TTC549 (cell line): ENCODE measurements around the gene CACNB1.

Experiments used
- FAIRE-seq: peaks from 2 replicates; lab custom pipeline; 2012; peaks lifted over from hg19 to GRCh38; lab: Jason Lieb, UNC

The CACNB1 gene

DNA sequence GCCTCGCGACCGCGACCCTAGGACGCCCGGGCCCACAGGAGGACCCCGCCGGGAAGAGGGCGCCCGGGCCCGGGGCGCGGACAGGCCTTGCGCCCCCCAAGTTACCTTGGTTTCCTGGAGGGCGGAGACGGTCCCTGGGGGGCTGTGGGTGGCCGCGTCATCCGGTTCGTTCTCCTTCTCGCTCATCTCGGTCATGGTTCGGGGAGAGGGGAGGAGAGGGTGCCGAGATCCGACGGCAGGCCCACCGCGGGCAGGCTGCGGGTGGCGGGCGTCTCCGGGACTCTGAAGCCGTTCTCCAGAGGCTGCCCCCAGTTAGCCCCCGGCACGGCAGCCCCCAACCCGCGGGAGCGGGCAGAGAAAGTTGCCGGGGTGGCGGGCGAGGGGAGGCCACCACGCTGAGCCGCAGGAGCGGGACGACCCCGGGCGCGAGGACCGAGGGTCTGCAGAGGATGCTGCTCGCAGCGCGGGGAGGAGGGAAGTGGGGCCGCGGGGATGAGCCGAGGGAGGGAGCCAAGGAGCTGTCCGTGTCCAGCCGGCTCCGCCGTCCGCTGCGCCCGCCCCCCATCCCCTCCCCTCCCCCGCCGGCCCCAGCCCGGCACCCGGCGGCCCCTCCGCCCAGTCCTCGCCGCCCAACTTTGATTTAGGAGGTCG lies 28.0 kb upstream of the CACNB1 start, which contains the start of gene STAC2:
STAC2 (minus strand) TSS at position 638 of the 651 bp plus-strand sequence; CDS start at position 195, 443 bp downstream.
- FAIRE-seq = no peak

DNA sequence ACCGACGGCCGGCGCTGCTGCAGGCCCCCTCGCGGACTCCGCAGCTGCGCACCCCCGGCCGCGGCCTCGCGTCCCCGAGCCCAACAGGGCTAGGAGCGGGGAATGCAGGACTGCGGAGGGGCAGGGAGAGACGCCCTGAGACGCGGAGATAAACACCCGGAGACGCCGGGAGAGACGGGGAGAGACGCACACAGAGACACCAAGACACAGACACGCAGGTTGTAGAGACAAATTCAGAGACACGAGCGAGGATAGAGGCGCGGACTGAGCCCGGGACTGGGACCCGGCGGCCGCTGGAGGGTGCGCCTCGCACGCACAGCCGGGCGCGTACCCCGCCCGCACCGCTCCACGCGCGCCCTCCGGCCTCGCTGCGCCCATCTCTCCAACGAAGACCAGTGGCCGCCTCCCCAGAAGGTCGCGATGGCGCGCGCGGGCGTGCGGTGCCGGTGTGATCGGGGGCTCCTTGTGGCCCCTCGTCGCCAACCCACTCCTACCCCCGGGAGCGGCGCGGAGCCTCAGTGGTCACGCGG lies 27.4 kb upstream of the CACNB1 start:
- FAIRE-seq = no peak

DNA sequence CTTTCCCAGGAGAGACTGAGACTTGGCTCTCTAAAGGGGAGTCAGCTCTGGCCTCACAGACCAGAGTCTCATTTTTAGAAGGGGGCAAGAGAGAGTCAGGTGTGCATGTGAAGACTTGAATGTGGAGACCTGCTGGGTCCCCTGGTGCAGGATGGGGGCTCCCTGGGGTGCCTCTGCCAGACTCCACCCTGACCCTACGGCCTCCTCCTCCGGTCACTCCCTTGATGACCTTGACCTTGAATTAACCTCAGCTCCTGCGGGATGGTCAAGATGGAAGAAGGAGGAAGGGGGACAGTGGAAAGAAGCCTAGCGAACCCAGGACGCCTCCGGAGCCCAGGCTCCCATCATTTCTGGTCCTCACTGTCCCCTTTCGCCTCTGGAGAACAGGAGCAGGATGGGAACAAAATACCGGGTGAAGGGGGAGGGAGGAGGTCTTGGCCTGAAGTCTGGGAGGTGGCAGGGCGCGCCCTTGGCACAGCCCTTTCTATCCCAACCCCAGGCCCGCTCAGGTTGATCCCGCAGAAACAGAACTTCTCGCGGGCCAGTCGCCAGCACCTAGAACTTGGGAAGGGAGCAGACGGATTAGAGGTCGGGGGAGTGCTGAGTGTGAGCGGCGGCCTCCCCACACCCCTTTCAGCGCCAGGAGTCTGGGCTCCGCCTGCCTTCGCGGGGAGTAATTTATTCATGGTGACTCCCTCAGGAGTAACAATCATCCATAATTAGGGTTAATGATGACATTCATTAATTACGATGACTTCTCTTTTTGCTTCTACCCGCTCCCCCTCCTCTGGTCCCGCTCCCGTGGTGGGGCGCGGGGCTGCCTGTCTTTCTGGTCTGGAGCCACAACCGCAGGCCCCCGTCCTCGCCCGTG lies 26.7 kb upstream of the CACNB1 start:
- no peak for FAIRE-seq

DNA sequence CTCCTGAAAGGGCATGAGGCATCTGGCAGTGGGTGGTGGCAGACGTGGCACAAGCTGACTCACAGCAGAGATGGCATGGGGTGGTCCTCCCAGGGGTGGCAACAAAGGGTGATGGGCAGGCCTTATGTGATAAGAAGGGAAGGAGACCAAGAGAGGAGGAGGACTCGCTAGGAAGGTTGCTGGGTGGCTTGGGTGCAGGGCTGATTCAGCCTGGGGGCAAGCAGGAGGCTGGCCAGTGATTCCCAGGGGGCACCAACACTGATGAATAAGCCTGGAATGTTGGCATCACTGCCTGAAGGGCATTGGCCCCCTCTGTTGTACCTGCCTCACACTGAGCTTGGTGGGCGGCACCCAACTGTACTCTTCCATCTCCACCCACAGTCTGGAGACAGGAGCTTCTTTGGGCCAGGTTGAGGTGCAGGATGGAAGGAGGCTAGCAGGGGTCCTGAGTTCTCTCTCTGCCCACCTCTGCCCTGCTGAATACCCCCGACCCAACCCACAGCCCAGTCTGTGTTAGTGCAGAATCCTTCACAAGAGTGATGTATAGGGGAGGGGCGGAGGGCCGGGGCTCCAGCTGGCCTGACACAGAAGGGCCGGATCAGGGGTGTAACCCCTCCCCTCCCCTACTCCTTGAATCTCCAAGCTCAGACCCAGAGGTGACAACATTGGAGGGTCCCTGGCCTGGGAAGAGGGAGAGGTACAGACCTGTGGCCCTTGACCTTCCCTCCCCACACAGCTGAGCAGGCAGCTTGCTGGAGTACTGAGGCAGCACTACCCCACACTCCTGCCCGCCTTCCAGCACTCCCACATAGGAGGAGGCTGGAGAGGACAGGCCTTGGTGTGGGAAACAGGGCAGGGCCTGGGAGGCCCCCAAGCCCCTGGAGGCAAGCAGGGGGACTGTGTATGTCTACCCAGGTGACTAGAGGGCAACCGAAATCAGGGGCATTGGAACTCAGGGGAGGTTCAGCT lies 25.7 kb upstream of the CACNB1 start:
- no peak for FAIRE-seq

DNA sequence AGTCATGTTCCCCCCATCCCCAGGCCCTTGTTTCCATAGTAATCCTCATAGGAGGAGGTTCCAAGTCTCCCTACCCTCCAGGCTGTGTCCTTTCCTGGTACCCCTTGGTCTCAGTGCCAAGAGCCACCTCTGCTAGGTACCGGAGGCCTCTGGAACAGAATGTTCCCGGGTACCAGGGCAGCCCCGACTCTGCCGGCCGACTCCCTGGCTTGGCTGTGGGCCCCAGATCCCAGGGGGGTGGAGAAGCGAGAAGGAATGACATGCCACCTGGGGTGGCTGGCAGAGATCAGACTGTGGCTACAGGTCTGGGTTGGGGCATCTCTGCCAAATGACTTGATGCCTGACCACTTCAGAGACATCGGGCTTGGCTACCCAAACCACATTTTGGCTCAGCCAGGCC lies 24.7 kb upstream of the CACNB1 start:
- no peak for FAIRE-seq

DNA sequence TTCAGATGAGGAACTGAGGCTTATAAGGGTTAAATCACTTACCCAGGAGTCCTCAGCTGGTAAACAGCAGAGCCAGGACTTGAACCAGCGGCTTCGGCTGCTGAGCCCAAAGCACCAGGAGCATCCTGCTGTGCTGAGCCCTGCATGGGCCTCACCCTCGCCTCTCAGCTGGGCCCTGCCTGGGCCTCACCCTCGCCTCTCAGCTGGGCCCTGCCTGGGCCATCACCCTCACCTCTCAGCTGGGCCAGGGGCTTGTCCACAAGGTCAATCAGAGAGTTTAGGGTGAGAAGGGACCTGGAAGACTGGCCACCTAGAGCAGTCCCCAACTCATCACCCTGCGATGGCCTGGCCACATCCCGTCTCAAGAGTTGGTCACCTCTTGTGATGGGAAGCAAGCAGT lies 24.1 kb upstream of the CACNB1 start:
- FAIRE-seq = no peak

DNA sequence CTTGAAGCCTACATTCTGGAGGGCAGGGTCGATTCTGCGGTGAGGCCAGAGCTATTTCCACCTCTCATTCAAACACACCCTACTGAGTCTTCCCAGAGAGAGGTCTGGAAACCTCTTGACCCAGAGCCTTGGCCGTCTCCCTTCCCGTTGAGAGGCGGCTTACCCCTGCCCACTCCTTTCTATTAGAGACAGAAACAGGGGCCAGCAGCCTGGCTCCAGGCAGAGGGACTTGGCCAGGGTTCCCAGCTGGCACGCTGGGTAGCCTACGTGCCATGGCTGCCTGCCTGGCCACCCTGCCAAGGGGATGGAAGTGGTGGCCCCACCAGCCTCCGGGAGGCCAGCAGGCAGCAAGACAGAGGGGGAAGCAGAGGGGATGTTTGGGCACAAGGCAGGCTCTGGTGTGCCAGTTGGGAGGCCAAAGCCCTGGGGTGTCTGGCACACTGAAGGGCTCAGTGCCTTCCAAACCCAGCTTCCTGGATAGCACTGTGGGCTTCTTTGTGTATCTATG lies 22.2 kb upstream of the CACNB1 start:
- FAIRE-seq = no peak

DNA sequence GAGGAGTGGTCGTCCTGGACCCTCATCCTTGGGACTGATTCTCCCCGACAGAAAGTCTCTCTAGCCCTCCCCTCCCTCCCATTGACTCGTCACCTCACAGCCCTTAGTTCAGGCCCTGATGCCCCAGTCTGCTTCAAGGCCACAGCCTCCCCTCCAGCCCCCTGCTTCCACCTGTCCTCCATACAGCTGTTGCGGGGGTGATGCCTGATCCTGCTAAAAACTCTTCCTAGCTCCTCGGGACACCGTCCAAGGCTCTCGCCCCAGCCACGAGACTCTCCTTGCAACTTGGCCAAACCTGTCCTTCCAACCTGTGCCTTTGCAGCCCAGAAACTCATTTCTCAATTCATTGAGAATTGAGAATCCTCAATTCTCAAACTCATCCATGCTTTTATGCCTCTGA lies 21.4 kb upstream of the CACNB1 start:
- no peak for FAIRE-seq

DNA sequence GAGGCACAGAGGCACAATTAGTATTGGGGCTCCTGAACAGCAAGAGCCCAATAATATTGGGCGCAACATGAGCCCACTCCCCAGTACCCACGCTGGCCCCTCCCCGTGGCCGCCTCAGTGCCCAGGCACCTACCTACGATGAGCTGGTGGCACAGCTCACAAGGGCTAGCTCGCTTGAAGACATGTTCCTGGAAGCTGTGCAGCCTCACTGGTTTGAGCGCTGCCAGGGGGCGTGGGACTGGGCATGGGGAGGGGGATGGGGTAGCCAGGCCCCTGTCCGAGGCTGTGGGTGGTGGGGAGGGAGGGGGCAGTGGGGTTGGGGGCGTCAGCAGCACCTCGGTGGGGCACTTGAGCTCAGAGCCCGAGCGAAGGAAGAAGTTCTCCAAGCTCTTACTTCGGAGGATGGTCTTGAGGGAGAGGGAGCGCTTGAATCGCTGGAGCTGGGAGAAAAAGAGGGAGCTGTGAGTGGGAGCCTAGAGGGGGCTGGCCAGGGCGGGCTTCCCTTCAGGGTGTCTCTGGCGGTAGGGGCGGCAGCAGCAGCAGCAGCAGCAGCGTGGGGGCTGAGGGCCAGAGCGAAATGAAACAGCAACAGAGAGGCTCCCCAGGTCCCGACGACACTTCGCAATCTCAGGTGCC lies 20.4 kb upstream of the CACNB1 start:
- FAIRE-seq = no peak

DNA sequence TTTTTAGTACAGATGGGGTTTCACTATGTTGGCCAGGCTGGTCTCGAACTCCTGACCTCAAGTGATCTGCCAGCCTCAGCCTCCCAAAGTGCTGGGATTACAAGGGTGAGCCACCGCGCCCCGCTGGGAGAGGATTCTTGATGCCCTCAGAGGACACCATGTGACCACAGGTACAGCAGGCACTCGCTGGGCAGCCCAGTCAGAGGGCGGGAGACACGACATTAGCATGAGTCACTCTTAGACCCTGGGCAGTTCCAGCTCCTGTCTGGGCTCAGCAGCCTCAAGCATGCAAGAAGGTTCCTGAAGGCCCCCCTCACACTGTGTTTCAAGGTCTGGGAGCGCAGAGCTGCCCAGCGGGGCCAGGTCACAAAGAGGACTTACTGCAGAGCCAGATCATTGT lies 16.4 kb upstream of the CACNB1 start:
- no peak for FAIRE-seq

DNA sequence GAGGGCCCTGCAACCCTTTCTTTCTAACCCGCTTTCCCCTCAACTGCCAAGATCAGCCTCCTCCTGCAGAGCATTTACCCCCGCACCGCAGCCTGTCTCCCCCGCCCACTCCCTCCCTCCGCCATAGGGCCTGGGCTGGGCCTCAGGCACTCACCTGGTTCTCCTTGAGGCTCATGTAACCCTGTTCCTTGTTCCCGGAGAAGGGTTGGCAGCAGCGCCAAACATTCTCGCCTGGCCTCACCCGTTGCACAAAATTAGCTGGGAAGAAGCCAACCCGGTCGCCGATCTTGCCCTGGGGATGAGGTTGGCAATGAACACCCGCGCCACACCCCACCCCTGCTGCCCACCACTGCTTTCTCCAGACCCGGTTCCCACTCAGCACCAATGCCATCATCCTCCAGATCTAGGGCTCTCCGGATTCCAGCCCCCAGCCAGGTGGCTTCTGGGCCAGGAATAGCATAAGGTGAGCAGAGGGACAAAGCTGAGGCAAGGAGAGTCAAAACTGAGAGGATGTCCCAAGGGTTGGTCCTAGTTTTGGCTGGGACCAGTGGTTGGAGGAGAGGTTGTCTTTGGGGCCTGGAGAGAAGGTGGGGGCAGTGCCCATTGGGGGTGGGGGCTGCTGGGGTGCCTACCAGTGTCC lies 15.5 kb upstream of the CACNB1 start:
- no peak for FAIRE-seq

DNA sequence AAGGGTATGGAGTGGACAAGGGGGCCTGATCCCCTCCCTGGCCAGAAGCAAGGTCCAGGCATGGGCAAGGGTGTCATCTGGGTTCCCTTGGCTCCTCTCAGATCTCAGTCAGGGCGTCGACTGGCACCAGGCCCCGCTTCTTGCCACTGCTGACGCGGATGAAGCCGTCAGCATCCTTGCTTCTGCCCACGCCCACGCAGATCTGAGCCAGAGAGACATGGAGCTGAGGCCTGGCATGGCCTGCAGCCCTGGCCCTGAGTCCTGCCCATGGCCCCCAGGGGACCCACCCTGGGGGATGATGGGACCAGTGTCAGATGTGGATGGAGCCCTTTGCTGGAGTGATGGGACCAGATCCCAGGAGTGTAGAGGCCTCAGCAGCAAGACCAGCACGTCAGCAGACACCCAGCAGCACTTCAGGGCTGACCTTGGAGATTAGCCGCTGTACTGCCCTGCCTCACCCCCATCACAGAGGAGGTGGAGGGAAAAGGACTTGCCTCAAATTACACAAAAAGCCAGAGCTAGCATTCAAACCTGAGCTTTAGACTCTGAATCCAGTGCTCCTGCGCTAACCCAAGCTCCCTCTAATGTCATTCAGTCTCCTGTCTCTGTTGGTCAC lies 14.8 kb upstream of the CACNB1 start:
- no peak for FAIRE-seq

DNA sequence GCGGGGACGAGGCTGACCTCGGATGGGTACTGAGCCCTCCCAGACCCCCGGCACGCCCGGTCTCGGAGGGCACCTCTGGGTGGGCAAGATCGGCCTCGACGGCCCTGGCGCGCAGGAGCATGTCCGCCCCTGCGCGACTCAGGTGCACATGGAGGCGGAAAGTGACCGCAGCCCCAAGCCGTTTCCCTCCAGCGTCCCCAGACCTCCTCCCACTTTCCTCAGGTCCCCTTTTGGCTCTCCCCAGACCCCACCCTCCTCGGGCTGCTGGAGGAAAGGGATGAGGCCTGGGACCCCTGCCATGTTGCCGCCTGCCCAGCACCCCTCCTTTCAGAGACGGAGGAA lies 12.6 kb upstream of the CACNB1 start:
- FAIRE-seq = no peak

DNA sequence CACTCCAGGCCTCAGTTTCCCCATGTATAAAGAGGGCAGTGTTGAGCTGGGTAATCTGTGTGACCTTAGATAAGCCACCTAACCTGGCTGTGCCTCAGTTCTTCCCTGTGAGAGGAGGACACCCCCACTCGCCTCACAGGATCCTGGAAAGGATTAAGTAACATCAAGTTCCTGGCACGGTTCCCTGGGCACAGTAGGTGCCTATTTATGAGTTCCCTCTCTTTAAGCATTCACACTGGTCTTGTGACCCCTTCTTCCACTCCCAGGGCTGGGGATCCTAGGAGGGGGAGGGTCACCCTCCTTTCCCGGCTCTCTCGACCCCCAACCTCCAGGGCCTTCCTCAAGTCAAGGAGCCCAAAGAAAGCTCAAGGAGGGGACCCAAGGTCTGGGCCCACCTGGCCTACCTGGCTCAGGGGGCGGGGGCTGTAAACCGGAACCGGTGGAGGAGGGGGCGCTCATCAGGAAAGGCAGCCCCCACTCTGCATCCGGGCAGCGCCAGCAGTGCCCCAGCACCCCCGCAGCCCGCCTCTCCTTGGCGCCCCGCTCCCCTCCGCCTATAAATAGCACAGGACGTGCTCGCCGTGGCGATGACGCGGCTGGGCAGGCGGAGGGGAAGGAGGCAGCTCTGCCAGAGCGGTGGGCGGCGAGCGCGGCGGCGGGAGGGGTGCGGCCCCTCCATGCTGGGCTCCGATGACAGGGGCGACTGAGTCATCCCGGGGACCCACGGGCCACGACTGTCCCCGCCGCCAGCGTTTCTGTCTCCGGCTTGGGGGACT lies 12.0 kb upstream of the CACNB1 start:
- no peak for FAIRE-seq

DNA sequence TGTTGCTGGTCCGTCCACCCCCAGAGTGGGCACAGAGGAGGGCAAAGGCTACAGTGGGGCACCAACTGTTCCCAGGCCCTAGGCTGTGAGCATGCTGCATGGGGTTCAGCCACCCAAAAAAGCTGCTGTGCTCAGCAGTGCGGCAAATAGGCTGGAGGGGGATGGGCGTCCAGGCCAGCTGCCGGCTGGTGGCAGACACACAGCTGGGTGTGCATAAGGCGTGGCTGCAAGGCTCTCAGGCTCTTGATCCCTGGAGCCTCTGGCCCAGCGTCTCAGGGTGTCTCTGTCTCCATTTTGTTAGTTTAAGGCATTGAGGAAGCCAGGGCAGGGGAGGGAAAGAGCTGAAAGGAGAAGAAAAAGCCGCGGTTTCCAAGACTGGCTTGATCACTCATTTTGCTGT lies 11.4 kb upstream of the CACNB1 start:
- no peak for FAIRE-seq

DNA sequence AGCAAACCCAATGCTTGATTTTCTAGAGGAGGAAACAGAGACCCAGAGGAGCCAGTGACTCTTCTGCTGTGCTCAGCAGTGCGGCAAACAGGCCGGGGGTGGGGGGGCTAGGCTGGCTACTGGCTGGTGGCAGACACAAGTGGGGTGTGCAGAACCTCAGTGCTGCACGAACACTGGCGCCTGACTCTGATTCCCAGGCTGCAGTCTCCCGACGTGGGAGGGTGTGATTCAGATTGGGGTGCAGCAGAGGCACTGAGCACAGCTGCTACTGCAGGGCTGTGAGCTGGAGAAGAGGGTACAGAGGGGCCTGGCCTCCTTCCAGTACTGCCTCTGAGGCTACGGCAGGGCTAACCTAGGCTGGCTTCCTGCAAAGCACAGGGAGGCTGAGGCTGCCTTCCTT lies 10.7 kb upstream of the CACNB1 start:
- FAIRE-seq = no peak

DNA sequence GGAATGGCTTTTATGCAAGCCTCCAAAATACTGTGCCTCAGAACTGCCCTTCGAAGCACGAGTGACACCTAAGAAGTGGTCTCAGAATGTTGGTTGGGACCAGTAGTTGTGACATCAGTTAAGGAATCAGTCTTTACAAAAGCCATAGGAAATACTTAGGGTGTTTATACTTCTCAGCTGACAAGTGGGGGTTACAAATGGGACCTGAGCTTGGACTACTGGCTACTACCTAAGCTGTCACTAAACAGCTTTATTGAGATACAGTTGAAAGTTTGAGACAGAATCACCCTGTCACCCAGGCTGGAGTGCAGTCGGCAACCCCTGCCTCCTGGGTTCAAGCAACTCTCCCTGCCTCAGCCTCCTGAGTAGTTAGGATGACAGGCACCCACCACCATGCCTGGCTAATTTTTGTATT lies 7.7 kb upstream of the CACNB1 start:
- FAIRE-seq = no peak

DNA sequence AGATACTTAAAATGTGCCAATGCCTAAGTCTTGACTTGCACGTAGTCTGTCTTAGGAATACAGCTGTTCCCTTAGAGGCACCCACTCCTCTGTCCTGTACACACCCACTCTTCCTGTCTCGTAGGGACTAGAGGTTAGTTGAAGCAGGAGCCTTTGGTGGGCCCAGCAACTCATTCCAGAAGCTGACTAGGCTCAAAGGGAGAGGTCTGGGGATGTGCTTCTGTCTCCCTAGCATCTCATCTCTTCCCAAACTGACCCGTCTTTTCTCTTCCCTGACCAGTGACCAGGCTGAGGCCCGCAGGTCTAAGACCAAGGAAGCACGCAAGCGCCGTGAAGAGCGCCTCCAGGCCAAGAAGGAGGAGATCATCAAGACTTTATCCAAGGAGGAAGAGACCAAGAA lies 6.8 kb upstream of the CACNB1 start:
- no peak for FAIRE-seq

DNA sequence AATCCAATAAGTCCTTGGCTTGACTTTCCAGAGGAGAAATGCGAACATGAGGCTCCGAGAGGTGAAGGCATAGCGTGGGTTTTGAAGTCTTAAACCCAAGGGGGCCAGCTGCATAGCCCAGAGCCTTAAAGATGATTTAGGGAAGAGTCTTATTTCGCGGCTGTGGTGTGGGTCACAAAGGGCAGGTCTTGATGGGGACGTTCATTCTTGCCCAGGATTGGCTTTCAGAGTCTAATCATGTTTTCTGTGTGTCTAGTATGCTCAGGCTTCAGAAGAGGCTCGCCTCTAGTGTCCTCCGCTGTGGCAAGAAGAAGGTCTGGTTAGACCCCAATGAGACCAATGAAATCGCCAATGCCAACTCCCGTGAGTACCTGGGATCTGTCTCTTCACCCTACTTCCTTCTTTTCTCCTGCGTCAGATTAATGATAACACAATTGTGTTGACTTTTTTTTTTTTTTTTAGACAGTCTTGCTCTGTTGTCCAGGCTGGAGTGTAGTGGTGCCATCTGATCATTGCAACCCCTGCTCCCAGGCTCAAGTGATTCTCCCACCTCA lies 3.6 kb upstream of the CACNB1 start:
- no peak for FAIRE-seq
